ENCODE data around the gene MRPL1. TPM values are rescaled to one million over a fixed set of nuclear protein-coding genes. Genes with fewer than 3 reads are reported as not detected.

Gene MRPL1
- total and polyA plus RNA-seq, 2 of the 13 experiments (the other 11 are each of a cell fraction or from before 2014, with no cell fraction given): 23.3 to 61.5 TPM

GRCh38 chr4:77819843-77820648, 42.6 kb upstream of the MRPL1 start (continued):
- TF ChIP-seq PAXIP1 (CRISPR knock-in tag; conservative IDR thresholded peaks at IDR 0.05) (0 out of 2 replicates have a peak, but pooled peaks have one; percentile 19), E2F5 (CRISPR knock-in tag; conservative IDR thresholded peaks at IDR 0.05) (no peak; the same call in 1 of the 2 replicates), HIC2 (CRISPR knock-in tag; IDR thresholded peaks at IDR 0.05; ENCODE audit: low read depth) (no peak), ZNF326 (CRISPR knock-in tag; IDR thresholded peaks at IDR 0.05; ENCODE audit: borderline replicate concordance) (no peak), NFKB2 (CRISPR knock-in tag; IDR thresholded peaks at IDR 0.05; ENCODE audit: borderline replicate concordance) (peak; percentile 24; the same call in 1 of the 2 replicates), ZNF768 (CRISPR knock-in tag; IDR thresholded peaks at IDR 0.05) (peak; percentile 92), SIN3A (IDR thresholded peaks at IDR 0.05; ENCODE audit: borderline replicate concordance, low read depth, low read length) (peak; percentile 46; the same call in 1 of the 2 replicates), EEA1 (CRISPR knock-in tag; IDR thresholded peaks at IDR 0.05; ENCODE audit: borderline replicate concordance) (peak; percentile 18; the same call in 1 of the 2 replicates), HMGA1 (CRISPR knock-in tag; conservative IDR thresholded peaks at IDR 0.05) (no peak), CSRNP1 (CRISPR knock-in tag; IDR thresholded peaks at IDR 0.05) (peak; percentile 69; the same call in 1 of the 2 replicates), ASH2L (IDR thresholded peaks at IDR 0.05; ENCODE audit: insufficient read length, low read depth, low read length) (peak; percentile 76), MED1 (CRISPR knock-in tag; IDR thresholded peaks at IDR 0.05) (peak; percentile 24; the same call in 1 of the 2 replicates), ZXDC (CRISPR knock-in tag; IDR thresholded peaks at IDR 0.05) (no peak), ZBTB21 (CRISPR knock-in tag; IDR thresholded peaks at IDR 0.05) (no peak)
- TF ChIP-seq, protein P1, sequence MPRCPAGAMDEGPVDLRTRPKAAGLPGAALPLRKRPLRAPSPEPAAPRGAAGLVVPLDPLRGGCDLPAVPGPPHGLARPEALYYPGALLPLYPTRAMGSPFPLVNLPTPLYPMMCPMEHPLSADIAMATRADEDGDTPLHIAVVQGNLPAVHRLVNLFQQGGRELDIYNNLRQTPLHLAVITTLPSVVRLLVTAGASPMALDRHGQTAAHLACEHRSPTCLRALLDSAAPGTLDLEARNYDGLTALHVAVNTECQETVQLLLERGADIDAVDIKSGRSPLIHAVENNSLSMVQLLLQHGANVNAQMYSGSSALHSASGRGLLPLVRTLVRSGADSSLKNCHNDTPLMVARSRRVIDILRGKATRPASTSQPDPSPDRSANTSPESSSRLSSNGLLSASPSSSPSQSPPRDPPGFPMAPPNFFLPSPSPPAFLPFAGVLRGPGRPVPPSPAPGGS (CRISPR knock-in tag; IDR thresholded peaks at IDR 0.05): peak; percentile 50
